ENCODE results near the gene AGAP1. TPM values are rescaled to one million over a fixed set of nuclear protein-coding genes. Genes with fewer than 3 reads are reported as not detected.

Gene AGAP1
- total RNA-seq, 1 donor from 2014 or later = 43.9 TPM

DNA sequence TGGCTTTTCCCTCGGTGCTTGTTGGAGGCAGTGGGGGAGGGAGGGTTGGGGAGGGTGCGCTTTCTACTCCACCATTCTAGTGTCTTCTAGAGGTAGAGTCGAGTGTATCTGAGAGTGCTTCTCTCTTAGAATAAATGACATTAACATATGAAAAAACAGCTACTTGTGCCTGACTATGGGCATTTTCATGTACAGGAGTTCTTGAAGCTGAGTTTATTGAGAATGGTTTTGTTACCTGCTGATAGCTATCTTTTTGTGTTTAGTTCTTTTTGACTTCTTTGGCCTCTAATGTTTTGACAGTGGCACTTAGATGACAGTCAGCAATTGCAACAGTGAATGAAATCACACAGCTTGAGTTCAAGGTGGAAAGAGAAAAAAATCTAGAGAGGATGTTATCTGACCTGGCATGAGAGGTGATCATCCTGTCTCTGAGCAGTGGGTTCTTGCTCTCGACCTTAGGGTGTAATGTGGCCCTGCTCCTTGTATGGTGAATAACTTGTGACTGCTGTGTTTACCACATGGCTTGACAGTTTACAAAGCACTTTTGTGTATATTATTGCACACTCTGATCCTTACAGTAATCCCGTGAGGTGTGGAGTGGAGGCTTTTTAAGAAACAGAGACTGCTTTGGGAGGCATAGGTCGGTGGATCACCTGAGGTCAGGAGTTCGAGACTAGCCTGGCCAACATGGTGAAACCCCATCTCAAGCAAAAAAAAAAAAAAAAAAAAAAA, 86.7 kb downstream of the AGAP1 start:
- no peak for TF ChIP-seq CTCF (IDR thresholded peaks at IDR 0.05; ENCODE audit: unreplicated experiment)
- Mint-ChIP-seq H3K27me3 (ENCODE audit: unreplicated experiment) (no peaks in the 10 kb centered on the region), H3K9me3 (ENCODE audit: unreplicated experiment) (no peaks in the 10 kb centered on the region), H3K4me3 (ENCODE audit: unreplicated experiment) (no peak overlapping the region), H3K4me1 (ENCODE audit: unreplicated experiment) (peaks cover 3% of the 10 kb centered on the region), H3K36me3 (ENCODE audit: low read depth, unreplicated experiment) (no peaks in the 10 kb centered on the region), H3K27ac (ENCODE audit: unreplicated experiment) (no peak overlapping the region)
- DNase-seq (ENCODE audit: low spot score) = no peak

- Mint-ChIP-seq H3K4me3 (ENCODE audit: unreplicated experiment) (no peak overlapping the region), H3K4me1 (ENCODE audit: unreplicated experiment) (peaks cover 3% of the 10 kb centered on the region), H3K36me3 (ENCODE audit: low read depth, unreplicated experiment) (no peaks in the 10 kb centered on the region), H3K27me3 (ENCODE audit: unreplicated experiment) (no peaks in the 10 kb centered on the region), H3K27ac (ENCODE audit: unreplicated experiment) (no peak overlapping the region), H3K9me3 (ENCODE audit: unreplicated experiment) (no peaks in the 10 kb centered on the region)
- no peak for DNase-seq (ENCODE audit: low spot score)
- no peak for TF ChIP-seq CTCF (IDR thresholded peaks at IDR 0.05; ENCODE audit: unreplicated experiment)
Measured at GRCh38 chr2:235582081-235582686, 88.3 kb downstream of the AGAP1 start.

DNA sequence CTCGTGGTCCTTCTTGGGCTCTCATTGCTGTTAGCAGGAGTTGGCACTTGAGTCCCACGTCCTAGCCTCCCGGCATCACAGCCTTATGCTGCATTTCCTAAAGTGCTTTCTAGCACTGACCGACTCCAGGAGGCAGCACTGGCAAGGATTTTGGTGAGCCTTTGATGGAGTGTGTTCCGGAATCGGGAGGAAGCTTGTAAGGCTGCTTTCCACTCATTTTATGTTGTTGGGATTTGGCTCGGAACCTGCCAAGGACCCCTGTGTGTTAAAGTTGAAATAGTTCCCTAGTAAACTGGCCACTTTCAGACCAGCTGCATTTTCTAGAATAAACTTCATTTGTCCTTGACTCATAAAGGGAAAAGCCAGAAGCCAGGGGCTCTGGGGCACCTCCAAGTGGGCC, 88.9 kb downstream of the AGAP1 start:
- H3K27ac Mint-ChIP-seq (ENCODE audit: unreplicated experiment) = no peak overlapping the region
- DNase-seq (ENCODE audit: low spot score) = no peak
- H3K27me3 Mint-ChIP-seq (ENCODE audit: unreplicated experiment) = no peaks in the 10 kb centered on the region
- no peak for TF ChIP-seq CTCF (IDR thresholded peaks at IDR 0.05; ENCODE audit: unreplicated experiment)
- no peaks in the 10 kb centered on the region for H3K9me3 Mint-ChIP-seq (ENCODE audit: unreplicated experiment)
- peaks cover 3% of the 10 kb centered on the region for H3K4me1 Mint-ChIP-seq (ENCODE audit: unreplicated experiment)
- H3K36me3 Mint-ChIP-seq (ENCODE audit: low read depth, unreplicated experiment) = no peaks in the 10 kb centered on the region
- H3K4me3 Mint-ChIP-seq (ENCODE audit: unreplicated experiment) = no peak overlapping the region

- Mint-ChIP-seq H3K9me3 (ENCODE audit: unreplicated experiment) (no peaks in the 10 kb centered on the region), H3K27me3 (ENCODE audit: unreplicated experiment) (no peaks in the 10 kb centered on the region), H3K4me3 (ENCODE audit: unreplicated experiment) (no peak overlapping the region), H3K4me1 (ENCODE audit: unreplicated experiment) (peaks cover 3% of the 10 kb centered on the region), H3K36me3 (ENCODE audit: low read depth, unreplicated experiment) (no peaks in the 10 kb centered on the region), H3K27ac (ENCODE audit: unreplicated experiment) (no peak overlapping the region)
- DNase-seq (ENCODE audit: low spot score) = no peak
- TF ChIP-seq CTCF (IDR thresholded peaks at IDR 0.05; ENCODE audit: unreplicated experiment) = no peak
Measured at GRCh38 chr2:235583144-235583543, 89.3 kb downstream of the AGAP1 start.

DNA sequence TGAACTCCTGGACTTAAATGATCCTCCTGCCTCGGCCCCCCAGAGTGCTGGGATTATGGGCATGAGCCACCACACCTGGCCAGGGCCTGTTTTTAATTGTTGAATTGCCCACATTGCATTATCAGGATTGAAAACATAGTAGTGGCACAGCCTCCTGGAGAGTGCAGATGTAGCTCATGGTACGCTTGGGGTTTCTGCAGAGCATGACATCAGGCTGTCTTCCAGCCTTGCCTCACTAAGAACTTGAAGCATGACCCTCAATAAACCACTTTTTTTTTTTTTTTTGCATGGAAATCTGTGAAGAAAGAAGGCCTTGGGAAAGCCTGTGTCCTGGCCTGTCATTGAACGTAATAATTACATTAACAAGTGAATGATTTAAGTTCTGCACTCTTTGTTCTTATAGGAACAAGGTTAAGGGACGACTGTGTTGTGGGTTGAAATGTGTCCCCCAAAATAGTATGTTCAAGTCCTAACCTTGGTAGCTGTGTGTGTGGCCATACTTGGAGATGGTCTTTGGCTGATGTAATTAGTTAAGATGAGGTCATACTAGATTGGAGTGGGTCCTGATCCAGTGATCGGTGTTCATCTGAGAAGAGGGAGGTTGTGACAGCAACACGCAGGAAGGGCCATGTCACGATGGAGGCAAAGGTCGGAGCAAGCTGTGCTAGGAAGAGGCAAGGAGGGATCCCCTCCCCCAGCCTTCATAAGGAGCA, 90.2 kb downstream of the AGAP1 start:
- H3K36me3 Mint-ChIP-seq (ENCODE audit: low read depth, unreplicated experiment) = no peaks in the 10 kb centered on the region
- H3K27me3 Mint-ChIP-seq (ENCODE audit: unreplicated experiment) = no peaks in the 10 kb centered on the region
- no peak overlapping the region for H3K27ac Mint-ChIP-seq (ENCODE audit: unreplicated experiment)
- TF ChIP-seq CTCF (IDR thresholded peaks at IDR 0.05; ENCODE audit: unreplicated experiment) = no peak
- H3K4me1 Mint-ChIP-seq (ENCODE audit: unreplicated experiment) = peaks cover 2% of the 10 kb centered on the region
- no peak overlapping the region for H3K4me3 Mint-ChIP-seq (ENCODE audit: unreplicated experiment)
- no peak for DNase-seq (ENCODE audit: low spot score)
- no peaks in the 10 kb centered on the region for H3K9me3 Mint-ChIP-seq (ENCODE audit: unreplicated experiment)
